GM04503 (cell line): ENCODE data around the gene DNAJC24.
"Not testable (repeated sequence)": the region's sequence is repeated elsewhere in the genome, so short reads cannot be mapped to it uniquely, and the experiment has no call there.

ENCODE experiments used
- DNase-seq: peaks from one replicate; pipeline ENCODE4 v3.0.0-alpha.2; 2012; ENCODE audit warnings: low read depth

DNAJC24 gene, protein sequence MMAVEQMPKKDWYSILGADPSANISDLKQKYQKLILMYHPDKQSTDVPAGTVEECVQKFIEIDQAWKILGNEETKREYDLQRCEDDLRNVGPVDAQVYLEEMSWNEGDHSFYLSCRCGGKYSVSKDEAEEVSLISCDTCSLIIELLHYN

GRCh38 chr11:31369348-31370329 is at the start of gene DNAJC24, which contains the start of gene DCDC1:
DNAJC24 (plus strand) TSS chr11:31369860; CDS start chr11:31370749, 889 bp downstream.
DCDC1 (minus strand) TSS chr11:31369739; CDS start chr11:31328280, 41,459 bp downstream.
- peak; percentile 41 for DNase-seq

- not testable (repeated sequence) for DNase-seq
Measured at GRCh38 chr11:31321494-31321893, 48.2 kb upstream of the DNAJC24 start.

DNA sequence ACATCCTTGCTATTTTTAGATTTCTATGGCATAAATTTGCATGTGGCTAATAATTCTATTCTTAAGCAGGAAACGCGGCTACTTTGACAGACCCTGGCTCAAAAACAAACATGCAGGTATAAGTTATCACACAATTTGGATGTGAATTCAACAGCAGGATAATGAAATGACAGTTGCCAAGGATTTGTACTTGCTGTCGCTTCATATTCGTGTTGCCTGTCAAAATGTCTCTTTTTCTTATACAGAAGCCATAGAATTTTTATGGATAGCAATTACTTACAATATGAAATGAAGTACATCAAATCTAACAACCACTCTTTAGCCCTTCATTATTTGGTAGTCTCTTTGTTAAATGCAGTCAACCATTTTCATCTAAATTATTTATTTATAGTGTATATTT is 46.5 kb upstream of the DNAJC24 start:
- DNase-seq = no peak

- peak; percentile 34 for DNase-seq
Measured at GRCh38 chr11:31325160-31325559, 44.5 kb upstream of the DNAJC24 start.

GRCh38 chr11:31326470-31327148 is 43.1 kb upstream of the DNAJC24 start:
- no peak for DNase-seq

- DNase-seq = no peak
Measured at GRCh38 chr11:31327417-31327816, 42.2 kb upstream of the DNAJC24 start.

- no peak for DNase-seq
Measured at GRCh38 chr11:31328697-31329096, 41.0 kb upstream of the DNAJC24 start.

DNA sequence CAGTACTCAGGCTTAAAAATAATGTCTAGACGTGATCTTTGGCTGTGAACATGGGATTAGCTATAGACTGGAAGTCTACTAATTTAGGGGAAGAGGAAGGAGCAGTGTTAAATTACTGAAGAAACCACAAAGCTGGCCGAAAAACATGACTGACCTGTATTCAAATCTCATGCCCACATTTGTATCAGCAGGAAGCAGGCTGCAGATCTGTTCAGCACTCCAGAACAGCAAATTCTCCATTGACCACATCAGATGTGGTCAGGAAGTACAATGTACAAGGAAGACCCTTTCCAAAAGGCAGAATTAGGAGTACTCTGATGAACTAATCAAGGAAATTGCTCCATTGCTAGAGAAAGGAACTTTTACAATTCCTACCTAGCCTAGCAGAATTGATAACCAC is 31.9 kb upstream of the DNAJC24 start:
- DNase-seq = no peak

- DNase-seq = no peak
Measured at GRCh38 chr11:31340903-31341572, 28.6 kb upstream of the DNAJC24 start.

DNA sequence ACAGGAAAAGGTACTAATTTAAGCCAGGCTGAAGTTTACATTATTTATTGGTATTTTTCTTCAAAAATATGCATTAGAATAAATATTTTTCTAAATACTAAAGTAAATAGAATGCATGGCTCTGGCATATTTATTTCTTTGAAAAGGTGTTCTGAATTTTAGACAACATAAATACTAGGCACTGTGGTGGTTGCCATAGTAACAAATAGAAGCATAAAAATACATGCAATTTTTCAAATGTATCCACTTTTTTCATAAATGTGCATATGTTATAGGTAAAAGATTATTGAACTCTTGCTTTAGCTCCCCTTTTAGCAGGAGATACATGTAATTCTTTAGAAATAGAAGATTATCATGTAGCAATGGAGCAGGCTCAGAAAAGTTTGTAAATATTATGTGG is 18.5 kb upstream of the DNAJC24 start:
- DNase-seq = no peak

DNA sequence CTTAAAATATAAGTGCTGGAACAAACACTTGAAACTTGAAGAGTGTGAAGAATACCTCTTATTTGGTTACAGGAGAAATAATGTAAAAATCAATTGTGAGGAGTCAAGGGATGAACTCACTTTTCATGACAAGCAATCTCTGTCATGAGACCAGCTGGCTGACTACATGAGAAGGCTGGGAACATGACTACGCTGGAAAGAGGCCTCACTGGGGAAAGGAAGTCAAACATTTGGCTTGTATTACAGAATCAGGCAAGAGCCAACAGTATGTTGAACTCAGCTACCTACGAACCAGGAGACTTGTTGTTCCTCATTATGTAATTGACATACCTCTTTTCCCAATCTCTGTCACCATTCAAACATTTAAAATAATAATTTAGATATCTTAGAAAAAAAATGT is 14.5 kb upstream of the DNAJC24 start:
- DNase-seq = no peak

GRCh38 chr11:31355817-31356216 is 13.8 kb upstream of the DNAJC24 start:
- DNase-seq = no peak

- no peak for DNase-seq
Measured at GRCh38 chr11:31361743-31362142, 7.9 kb upstream of the DNAJC24 start.

DNA sequence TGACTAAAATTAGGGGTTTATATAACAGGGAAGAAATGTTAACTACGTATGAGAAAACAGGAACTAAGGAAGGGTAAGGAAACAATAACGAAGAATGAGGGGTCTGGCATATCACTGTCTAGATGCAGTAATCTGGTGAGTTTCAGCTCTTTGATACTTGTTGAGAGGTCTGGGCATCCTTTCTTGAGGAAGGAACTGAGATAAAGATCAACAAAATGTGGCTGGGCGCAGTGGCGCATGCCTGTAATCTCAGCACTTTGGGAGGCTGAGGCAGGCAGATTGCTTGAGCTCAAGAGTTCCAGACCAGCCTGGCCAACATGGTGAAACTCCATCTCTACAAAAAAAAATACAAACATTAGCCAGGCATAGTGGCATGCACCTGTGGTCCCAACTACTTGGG is 2.9 kb upstream of the DNAJC24 start:
- DNase-seq = no peak

DNA sequence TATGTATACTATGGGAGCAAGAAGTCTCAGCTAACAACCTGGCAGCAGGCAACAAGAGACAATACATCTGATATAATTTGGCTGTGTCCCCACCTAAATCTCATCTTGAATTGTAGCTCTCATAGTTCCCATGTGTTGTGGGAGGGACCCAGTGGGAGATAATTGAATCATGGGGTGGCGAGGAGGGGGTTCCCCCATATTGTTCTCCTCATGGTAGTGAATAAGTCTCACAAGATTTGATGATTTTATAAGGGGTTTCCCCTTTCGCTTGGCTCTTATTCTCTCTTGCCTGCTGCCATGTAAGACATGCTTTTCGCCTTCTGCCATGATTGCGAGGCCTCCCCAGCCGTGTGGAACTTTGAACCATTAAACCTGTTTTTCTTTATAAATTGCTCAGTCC is 6.2 kb downstream of the DNAJC24 start:
- no peak for DNase-seq

DNA sequence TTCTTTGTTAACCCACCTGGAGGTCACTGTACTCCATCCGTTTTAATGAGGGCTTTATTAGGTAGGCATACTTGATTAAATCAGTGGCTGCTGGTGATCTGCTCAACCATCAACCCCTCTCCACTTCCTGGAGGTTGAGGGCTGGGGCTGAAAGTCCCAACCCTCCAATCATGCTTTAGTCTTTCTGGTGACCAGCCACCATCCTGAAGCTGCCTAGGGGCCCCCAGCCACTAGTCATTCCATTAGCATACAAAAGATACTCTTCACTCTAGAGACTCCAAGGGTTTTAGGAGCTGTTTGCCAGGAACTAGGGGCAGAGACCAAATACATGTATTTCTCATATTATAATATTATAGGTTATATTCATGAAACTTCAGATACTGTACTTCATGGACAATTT is 13.5 kb downstream of the DNAJC24 start:
- no peak for DNase-seq

DNA sequence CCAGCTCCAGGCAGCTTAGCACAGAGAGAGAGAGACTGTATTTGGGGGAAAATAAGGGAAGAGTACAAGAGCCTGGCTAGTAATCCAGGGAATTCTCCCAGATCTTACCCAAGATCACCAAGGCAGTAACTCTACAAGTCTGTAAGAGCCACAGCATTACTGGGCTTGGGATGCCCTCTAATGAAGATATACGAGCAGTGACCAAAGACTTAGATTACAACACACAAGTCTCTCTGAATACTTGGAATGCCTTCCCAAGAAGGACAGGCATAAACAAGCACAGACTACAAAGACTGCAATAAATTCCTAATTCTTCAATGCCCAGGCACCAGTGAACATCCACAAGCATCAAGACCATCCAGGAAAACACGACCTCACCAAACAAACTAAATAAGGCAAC is 17.7 kb downstream of the DNAJC24 start:
- peak; percentile 64 for DNase-seq

DNA sequence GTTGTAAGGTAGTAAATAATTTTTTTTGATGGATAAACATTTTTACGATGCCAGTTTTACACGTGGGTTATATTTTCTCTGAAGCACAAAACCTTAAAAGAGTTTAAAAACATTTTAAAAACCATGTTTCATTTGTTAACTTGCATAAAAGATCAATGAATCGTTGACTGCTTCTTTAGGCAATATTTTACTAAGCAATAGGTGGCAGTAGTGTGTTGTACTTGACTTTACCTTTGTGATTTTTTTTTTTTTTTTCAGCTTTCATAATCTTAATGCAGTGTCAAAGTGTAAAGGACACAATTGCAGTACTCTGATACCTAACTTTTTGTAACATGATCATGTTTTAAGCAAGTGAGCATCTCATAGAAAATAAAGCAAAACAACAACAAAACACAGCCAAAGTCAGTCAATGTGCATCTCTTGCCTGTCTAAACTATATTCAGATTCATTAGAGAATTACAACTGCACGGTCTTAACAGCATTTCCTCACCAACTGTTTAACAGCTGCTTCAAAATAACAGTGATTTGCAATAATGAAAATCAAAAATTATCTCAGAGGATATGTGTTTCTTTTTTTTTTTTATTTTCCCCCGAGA is 27.7 kb downstream of the DNAJC24 start:
- no peak for DNase-seq

DNA sequence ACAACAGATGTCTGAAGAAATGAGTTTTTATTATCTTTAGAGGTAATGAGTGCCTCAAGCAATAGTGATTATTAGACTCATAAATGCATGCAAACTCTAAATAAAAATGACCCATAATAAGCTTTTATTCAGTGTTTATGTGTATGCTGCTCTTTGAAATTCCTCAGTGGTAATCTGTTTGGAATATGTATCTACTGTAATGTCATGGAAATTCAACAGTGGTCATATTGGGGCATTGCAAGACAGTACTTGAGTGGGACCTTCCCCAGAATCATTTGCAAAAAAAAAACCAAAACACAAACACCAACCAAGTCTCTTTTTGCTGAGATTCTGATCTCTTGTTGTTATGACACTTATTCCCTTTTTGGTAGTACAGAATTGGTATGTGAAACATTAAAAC is 35.0 kb downstream of the DNAJC24 start:
- DNase-seq = no peak

DNA sequence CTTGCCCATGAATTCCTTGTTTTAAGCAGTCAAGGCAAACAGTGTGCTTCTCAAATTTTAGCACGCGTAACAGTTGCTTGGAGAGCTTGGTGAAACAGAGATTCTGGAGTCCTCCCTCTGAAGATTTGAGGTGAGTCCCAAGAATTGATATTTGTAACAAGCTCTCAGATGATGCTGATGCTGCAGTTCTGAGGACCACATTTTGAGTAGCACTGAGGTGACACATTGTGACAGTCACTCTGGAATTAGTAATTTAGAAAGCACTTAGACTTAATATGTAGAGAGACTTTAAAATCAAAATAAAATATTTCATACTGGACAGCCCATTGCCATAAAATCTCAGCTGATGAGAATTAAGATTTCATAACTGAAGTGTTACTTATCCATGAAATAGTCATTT is 38.5 kb downstream of the DNAJC24 start:
- DNase-seq = no peak

GRCh38 chr11:31412946-31413345 is 43.3 kb downstream of the DNAJC24 start:
- peak; percentile 16 for DNase-seq

DNA sequence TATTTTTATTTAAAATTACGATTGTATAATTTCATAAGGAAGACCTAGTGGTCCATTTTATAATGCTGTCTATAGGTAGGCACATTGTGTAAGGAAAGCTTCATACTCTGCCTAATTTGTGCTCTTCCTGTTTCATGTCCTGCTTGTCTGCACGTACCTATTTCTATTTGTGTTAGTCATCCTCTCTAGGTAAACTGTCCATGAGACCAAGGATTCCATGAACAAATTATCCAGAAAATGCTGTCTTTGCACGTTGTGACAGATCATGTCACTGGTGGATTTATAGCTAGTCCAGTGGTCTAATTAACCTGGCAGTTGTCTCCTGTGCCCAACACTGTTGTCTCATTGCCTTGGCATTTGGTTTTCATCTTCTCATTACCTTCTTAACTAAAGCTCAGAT is 44.7 kb downstream of the DNAJC24 start:
- DNase-seq = no peak
